T47D (cell line): Measurements from ENCODE around the gene PEX13.
"Not testable (repeated sequence)": the region's sequence is repeated elsewhere in the genome, so short reads cannot be mapped to it uniquely, and the experiment has no call there.

Source experiments
- DNase-seq, 2 experiments: peaks; one replicate each; pipeline versions ENCODE4 v3.0.0 to v3.0.0-alpha.2; 2011 to 2012; ENCODE audit warnings: low read depth in 1 of 2, low spot score in 1 of 2
- JUND ChIP-seq: IDR thresholded peaks from 2 replicates; pipeline ENCODE4 v1.6.1; 2012; ENCODE audit warnings: low read depth
- in situ Hi-C: cut with HindIII; loops from 2 replicates; pipeline ENCODE4 v1.10.0; 2016; ENCODE audit warnings: low sequenced_read_pairs, low pct_unique_long_range_greater_than_20kb

Gene PEX13

GRCh38 chr2:61017556-61018317 lies at the start of gene PEX13, which contains the start of gene PUS10:
TSS of gene PEX13 (plus strand) at chr2:61017720. CDS start at chr2:61017760, 40 bp downstream.
TSS of gene PUS10 (minus strand) at chr2:61018255. CDS start at chr2:61011890, 6,365 bp downstream.
- in situ Hi-C loops = no loop called here
- peak in 1 of 2 experiments; percentile 57 for DNase-seq
- 0 out of 2 replicates have a peak, but pooled peaks have one; percentile 2 for TF ChIP-seq JUND

GRCh38 chr2:60972889-60973656 lies 44.4 kb upstream of the PEX13 start:
- no peak for DNase-seq
- in situ Hi-C loops = no loop called here
- TF ChIP-seq JUND = no peak

- no peak for TF ChIP-seq JUND
- in situ Hi-C loops = no loop called here
- no peak for DNase-seq
Observed at GRCh38 chr2:60973705-60974104, 43.8 kb upstream of the PEX13 start.

GRCh38 chr2:60974652-60975051 lies 42.9 kb upstream of the PEX13 start:
- no peak for DNase-seq
- no peak for TF ChIP-seq JUND
- in situ Hi-C loops = no loop called here

GRCh38 chr2:60976256-60976850 lies 41.2 kb upstream of the PEX13 start:
- DNase-seq = no peak
- in situ Hi-C loops = no loop called here
- TF ChIP-seq JUND = no peak

- TF ChIP-seq JUND = no peak
- in situ Hi-C loops = no loop called here
- DNase-seq = no peak
Observed at GRCh38 chr2:60976875-60977561, 40.5 kb upstream of the PEX13 start.

GRCh38 chr2:60977562-60977895 lies 40.0 kb upstream of the PEX13 start:
- in situ Hi-C loops = no loop called here
- no peak for DNase-seq
- TF ChIP-seq JUND = no peak

GRCh38 chr2:60979231-60979630 lies 38.3 kb upstream of the PEX13 start:
- TF ChIP-seq JUND = no peak
- in situ Hi-C loops = no loop called here
- no peak for DNase-seq

GRCh38 chr2:60980071-60980815 lies 37.3 kb upstream of the PEX13 start:
- TF ChIP-seq JUND = no peak
- in situ Hi-C loops = no loop called here
- DNase-seq = no peak

- DNase-seq, in situ Hi-C loops: not testable (repeated sequence)
Observed at GRCh38 chr2:60982066-60982465, 35.5 kb upstream of the PEX13 start.

GRCh38 chr2:60984720-60985119 lies 32.8 kb upstream of the PEX13 start:
- TF ChIP-seq JUND = no peak
- DNase-seq = no peak
- in situ Hi-C loops = no loop called here

- no peak for DNase-seq
- no peak for TF ChIP-seq JUND
- in situ Hi-C loops = no loop called here
Observed at GRCh38 chr2:60987041-60987440, 30.5 kb upstream of the PEX13 start.

GRCh38 chr2:60987656-60988055 lies 29.9 kb upstream of the PEX13 start:
- in situ Hi-C loops, DNase-seq: not testable (repeated sequence)
